GM12864 (cell line): Measurements from ENCODE around the gene MSRB3.
"Not testable (repeated sequence)": the region's sequence is repeated elsewhere in the genome, so short reads cannot be mapped to it uniquely, and the experiment has no call there.

Experiments
- DNase-seq: peaks from one replicate; pipeline ENCODE4 v3.0.0-alpha.2; 2011; ENCODE audit warnings: low read depth
- H3K4me3 ChIP-seq: 2 replicates; pipeline ENCODE4 v1.5.1; 2011; ENCODE audit warnings: mild to moderate bottlenecking, low read depth, low read length, control low read depth
- CTCF ChIP-seq: IDR thresholded peaks from 2 replicates; pipeline ENCODE4 v1.5.1; 2011; ENCODE audit warnings: low read depth, mild to moderate bottlenecking, moderate library complexity, low read length, control low read depth, inconsistent platforms; ENCODE audit errors: missing control alignments

The MSRB3 gene

GRCh38 chr12:65465766-65466547 is 187.5 kb downstream of the MSRB3 start:
- no peak overlapping the region for H3K4me3 ChIP-seq
- no peak for DNase-seq
- no peak for TF ChIP-seq CTCF

DNA sequence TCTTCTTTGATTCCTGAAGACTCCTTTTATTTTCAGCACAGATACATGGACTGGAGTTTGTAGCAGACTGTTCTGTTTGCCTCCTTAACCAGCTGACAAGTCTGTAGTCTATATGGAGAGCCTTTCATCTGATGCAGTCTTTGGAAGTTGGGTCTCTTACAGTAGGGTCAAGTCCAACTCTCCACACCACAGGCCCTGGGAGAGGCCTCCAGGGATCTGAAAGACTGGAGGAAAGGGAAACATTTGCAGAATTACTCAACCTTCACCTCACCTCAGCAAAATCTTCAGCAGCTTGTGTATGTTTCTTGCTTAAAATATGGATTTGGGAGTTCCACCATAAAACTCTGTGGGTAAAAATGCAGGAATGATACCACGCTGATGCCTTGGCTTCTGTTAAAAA is 188.4 kb downstream of the MSRB3 start:
- no peak overlapping the region for H3K4me3 ChIP-seq
- no peak for TF ChIP-seq CTCF

DNA sequence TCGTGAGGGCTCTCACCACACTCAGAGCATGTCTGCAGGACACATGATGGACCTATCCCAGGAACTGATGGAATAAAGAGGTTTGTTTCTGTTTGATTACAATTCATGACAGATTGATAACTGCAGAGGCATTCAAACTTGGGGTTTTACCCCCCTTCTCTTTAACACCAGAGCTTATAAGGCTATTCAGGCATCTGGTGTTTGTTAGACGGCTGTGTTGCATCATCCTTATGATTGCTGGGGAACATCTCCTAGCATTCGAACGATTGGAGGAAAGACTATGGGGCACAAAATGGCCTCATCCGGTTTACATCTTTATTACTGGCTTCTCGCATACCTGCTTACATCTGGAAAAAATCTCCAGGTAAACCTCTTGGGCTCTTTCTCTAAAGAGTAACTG is 191.8 kb downstream of the MSRB3 start:
- H3K4me3 ChIP-seq, result no peak overlapping the region
- no peak for TF ChIP-seq CTCF
- DNase-seq, result no peak

More for the DNA sequence above, 188.4 kb downstream of the MSRB3 start:
- no peak for DNase-seq

DNA sequence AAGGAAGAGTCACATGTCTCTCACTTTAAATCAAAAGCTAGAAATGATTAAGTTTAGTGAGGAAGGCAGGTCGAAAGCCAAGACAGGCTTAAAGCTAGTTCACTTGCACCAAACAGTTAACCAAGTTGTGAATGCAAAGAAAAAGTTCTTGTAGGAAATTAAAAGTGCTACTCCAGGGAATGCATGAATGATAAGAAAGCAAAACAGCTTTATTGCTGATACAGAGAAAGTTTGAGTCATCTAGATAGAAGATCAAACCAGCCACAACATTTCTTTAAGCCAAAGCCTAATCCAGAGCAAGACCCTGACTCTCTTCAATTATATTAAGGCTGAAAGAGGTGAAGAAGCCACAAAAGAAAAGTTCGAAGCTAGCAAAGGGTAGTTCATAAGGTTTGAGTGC is 193.6 kb downstream of the MSRB3 start:
- TF ChIP-seq CTCF, result no peak
- DNase-seq, result no peak

DNA sequence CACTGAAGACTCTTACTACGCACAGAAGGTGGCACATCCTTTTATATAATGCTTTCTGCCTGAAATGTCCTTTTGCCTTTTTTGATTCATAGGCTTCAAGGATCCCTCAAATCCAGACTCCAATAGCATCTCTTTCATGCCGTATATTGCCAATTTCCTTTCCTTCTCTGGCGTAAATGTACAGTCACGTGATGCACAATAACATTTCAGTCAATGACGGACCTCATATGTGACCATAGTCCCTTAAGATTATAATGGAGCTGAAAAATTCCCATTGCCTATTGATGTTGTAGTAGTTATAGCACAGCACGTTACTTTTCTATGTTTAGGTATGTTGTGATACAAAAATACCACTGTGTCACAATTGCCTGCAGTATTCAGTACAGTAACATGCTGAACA is 196.3 kb downstream of the MSRB3 start:
- TF ChIP-seq CTCF, result no peak
- no peak for DNase-seq
- H3K4me3 ChIP-seq, result no peak overlapping the region

More for the DNA sequence above, 193.6 kb downstream of the MSRB3 start:
- no peak overlapping the region for H3K4me3 ChIP-seq

DNA sequence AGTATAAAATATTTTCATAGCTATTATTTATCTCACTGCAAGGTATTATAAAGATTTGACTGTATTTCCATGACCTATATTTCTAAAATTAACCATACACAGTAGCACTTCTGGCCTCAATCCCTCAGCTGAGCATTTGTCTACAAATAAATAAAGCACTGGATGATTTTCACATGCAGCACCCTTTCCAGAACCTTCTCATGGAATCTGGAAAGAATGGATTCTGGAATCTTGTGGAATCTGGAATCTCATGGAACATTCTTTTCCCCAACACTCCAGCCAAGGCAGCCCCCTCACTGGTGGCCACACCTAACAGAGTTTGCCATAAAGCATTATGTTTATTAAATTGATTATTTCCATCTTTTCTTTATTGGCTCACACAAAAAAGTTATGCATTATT is 199.2 kb downstream of the MSRB3 start:
- TF ChIP-seq CTCF, result no peak

DNA sequence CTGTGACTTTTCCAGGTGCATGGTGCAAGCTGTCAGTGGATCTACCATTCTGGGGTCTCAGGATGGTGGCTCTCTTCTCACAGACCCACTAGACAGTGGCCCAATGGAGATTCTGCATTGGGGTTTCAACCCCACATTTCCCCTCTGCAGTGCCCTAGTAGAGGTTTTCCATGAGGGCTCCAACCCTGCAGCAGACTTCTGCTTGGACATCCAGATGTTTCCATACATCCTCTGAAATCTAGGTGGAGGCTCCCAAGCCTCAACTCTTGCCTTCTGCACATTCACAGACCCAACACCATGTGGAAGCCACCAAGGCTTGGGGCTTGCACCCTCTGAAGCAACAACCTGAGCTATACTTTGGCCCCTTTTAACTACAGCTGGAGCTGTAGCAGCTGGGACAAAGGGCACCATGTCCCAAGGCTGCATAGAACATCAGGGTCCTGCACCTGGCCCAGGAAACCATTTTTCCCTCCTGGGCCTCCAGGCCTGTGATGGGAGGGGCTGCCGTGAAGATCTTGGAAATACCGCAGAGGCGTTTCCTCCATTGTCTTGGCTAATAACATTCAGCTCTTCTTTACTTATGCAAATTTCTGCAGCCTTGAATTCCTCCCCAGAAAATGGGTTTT is 205.5 kb downstream of the MSRB3 start:
- not testable (repeated sequence) for H3K4me3 ChIP-seq, DNase-seq

More for the DNA sequence above, 199.2 kb downstream of the MSRB3 start:
- no peak overlapping the region for H3K4me3 ChIP-seq
- DNase-seq, result no peak
